ENCODE measurements around the gene PIK3C2A. TPM values are rescaled to one million over a fixed set of nuclear protein-coding genes. Genes with fewer than 3 reads are reported as not detected.
"Not testable (repeated sequence)": the region's sequence is repeated elsewhere in the genome, so short reads cannot be mapped to it uniquely, and the experiment has no call there.

PIK3C2A gene
- 29.0 and 65.8 TPM in 2 replicates for total RNA-seq (2014; rRNA removed; shearing (Covaris generic))

DNA sequence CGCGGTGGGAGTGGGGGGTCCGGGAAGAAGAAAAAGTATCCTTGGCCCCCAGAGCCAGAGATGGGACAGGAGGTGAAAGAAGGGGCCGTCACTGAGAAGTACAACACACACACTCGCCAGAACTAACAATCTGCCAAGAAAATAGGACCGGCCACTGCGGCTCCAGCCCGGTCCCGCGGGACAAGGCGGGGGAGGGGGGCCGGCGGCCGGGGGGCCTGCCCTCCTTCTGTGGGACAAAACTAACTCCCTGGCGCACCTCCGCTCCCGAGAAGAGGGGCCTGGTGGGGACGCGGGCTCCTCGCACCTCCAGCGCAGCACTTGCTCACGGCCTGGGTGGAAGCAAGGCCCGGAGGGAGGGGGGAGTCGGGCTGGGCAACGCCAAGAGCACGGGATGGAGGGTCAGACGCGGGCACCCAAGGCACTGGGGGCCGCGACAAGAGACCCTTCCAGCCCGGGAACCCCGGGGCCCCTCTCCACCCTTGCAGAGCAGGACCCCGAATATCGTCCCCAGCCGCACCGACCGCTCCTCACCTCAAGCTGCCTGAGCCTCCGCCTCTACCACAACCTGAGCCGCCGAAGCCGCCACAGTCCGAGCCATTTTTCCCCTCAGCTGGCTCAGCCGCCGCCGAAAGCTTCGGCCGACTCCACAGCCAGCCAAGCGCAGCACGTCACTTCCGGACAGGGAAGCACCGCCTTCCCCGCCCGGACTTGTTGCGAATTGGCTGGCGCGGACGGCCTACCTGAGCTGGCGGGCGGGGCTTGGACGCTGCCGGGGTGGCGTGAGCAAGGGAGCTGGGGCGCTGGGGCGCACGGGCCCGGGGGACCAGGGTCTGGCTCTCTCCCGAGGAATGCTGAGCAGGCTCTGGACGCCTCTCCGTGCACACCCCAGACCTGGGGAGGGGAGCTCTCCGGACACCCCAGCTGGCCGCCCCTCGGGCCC lies at the start of gene PIK3C2A:
TSS of gene PIK3C2A (minus strand) at position 670 of the 940 bp plus-strand sequence. CDS start 38,245 bp downstream, outside the sequence.
- Histone ChIP-seq H3K27me3 (ENCODE audit: control insufficient read depth, insufficient read depth, low read length) (no peaks in the 10 kb centered on the region), H3K36me3 (replicated peaks; ENCODE audit: control insufficient read depth, insufficient read depth, low read length) (no peaks in the 10 kb centered on the region), H3K4me3 (ENCODE audit: insufficient read depth, low read depth, low read length) (peak within 1 kb of the TSS; percentile 99)
- peak; percentile 97 for DNase-seq

DNA sequence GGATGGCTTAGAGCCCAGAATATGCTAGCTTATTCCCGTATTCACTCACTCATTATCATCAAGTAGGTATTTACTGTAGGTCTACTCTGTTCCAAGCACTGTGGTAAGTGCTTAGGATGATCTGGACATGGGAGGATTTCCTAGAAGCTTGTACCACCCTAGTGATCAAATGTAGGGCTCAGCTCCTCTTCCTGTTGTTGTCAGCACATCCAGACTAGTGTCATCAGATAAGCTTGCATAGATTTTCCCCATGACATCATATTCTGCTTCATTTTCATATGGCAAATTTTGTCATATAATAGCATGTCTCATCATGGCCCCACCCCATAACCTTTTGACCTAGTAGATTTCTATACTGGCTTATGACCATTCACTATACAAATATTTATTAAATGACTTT lies 49.4 kb upstream of the PIK3C2A start:
- Histone ChIP-seq H3K4me3 (ENCODE audit: insufficient read depth, low read depth, low read length) (no peak overlapping the region), H3K27me3 (ENCODE audit: control insufficient read depth, insufficient read depth, low read length) (no peaks in the 10 kb centered on the region), H3K36me3 (replicated peaks; ENCODE audit: control insufficient read depth, insufficient read depth, low read length) (no peaks in the 10 kb centered on the region)
- no peak for DNase-seq

GRCh38 chr11:17256512-17256911 lies 48.7 kb upstream of the PIK3C2A start:
- Histone ChIP-seq H3K36me3 (replicated peaks; ENCODE audit: control insufficient read depth, insufficient read depth, low read length) (no peaks in the 10 kb centered on the region), H3K27me3 (ENCODE audit: control insufficient read depth, insufficient read depth, low read length) (no peaks in the 10 kb centered on the region), H3K4me3 (ENCODE audit: insufficient read depth, low read depth, low read length) (no peak overlapping the region)
- DNase-seq: no peak

DNA sequence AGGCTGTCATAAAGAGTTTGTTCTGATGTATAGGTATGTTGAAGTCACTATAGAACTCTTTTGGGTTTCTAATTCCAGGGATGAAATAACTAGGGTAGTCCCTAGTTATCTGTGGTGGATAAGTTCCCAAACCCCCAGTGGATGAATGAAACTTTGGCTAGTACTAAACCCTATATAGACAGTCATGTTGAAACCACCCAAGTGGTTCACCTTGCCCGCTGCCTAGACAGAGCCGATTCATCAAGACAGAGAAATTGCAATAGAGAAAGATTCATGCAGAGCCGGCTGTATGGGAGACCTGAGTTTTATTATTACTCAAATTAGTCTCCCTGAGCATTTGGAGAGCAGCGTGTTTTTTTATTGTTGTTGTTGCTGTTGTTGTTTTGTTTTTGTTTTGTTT lies 44.9 kb upstream of the PIK3C2A start:
- Histone ChIP-seq H3K36me3 (replicated peaks; ENCODE audit: control insufficient read depth, insufficient read depth, low read length) (no peaks in the 10 kb centered on the region), H3K4me3 (ENCODE audit: insufficient read depth, low read depth, low read length) (no peak overlapping the region), H3K27me3 (ENCODE audit: control insufficient read depth, insufficient read depth, low read length) (no peaks in the 10 kb centered on the region)
- no peak for DNase-seq

GRCh38 chr11:17250561-17251350 lies 43.0 kb upstream of the PIK3C2A start:
- Histone ChIP-seq H3K4me3 (ENCODE audit: insufficient read depth, low read depth, low read length) (no peak overlapping the region), H3K36me3 (replicated peaks; ENCODE audit: control insufficient read depth, insufficient read depth, low read length) (no peaks in the 10 kb centered on the region), H3K27me3 (ENCODE audit: control insufficient read depth, insufficient read depth, low read length) (no peaks in the 10 kb centered on the region)
- no peak for DNase-seq

GRCh38 chr11:17244046-17244445 lies 36.3 kb upstream of the PIK3C2A start:
- H3K36me3 ChIP-seq (replicated peaks; ENCODE audit: control insufficient read depth, insufficient read depth, low read length): no peaks in the 10 kb centered on the region
- H3K4me3 ChIP-seq (ENCODE audit: insufficient read depth, low read depth, low read length): no peak overlapping the region
- no peak for DNase-seq
- no peaks in the 10 kb centered on the region for H3K27me3 ChIP-seq (ENCODE audit: control insufficient read depth, insufficient read depth, low read length)

- DNase-seq; H3K36me3 ChIP-seq (replicated peaks; ENCODE audit: control insufficient read depth, insufficient read depth, low read length); H3K4me3 ChIP-seq (ENCODE audit: insufficient read depth, low read depth, low read length); H3K27me3 ChIP-seq (ENCODE audit: control insufficient read depth, insufficient read depth, low read length): not testable (repeated sequence)
Observed at GRCh38 chr11:17242954-17243353, 35.2 kb upstream of the PIK3C2A start.

GRCh38 chr11:17240780-17241179 lies 33.0 kb upstream of the PIK3C2A start:
- no peak for DNase-seq
- Histone ChIP-seq H3K27me3 (ENCODE audit: control insufficient read depth, insufficient read depth, low read length) (no peaks in the 10 kb centered on the region), H3K36me3 (replicated peaks; ENCODE audit: control insufficient read depth, insufficient read depth, low read length) (no peaks in the 10 kb centered on the region), H3K4me3 (ENCODE audit: insufficient read depth, low read depth, low read length) (no peak overlapping the region)

DNA sequence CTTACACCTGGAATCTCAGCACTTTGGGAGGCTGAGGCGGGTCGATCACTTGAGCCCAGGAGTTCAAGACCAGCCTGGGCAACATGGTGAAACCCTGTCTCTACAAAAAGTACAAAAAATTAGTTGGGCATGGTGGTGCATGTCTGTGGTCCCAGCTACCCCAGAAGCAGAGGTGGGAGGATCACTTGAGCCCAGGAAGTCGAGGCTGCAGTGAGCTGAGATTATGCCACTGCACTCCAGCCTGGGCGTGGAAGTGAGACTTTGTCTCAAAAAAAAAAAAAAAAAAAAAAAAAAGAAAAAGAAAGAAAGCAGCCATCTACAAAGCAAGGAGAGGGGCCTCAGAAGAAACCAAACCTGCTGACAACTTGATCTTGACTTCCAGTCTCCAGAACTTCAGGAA lies 32.1 kb upstream of the PIK3C2A start:
- not testable (repeated sequence) for H3K27me3 ChIP-seq (ENCODE audit: control insufficient read depth, insufficient read depth, low read length); DNase-seq; H3K36me3 ChIP-seq (replicated peaks; ENCODE audit: control insufficient read depth, insufficient read depth, low read length); H3K4me3 ChIP-seq (ENCODE audit: insufficient read depth, low read depth, low read length)

GRCh38 chr11:17238377-17238776 lies 30.6 kb upstream of the PIK3C2A start:
- H3K4me3 ChIP-seq (ENCODE audit: insufficient read depth, low read depth, low read length): no peak overlapping the region
- no peak for DNase-seq
- H3K36me3 ChIP-seq (replicated peaks; ENCODE audit: control insufficient read depth, insufficient read depth, low read length): no peaks in the 10 kb centered on the region
- no peaks in the 10 kb centered on the region for H3K27me3 ChIP-seq (ENCODE audit: control insufficient read depth, insufficient read depth, low read length)

DNA sequence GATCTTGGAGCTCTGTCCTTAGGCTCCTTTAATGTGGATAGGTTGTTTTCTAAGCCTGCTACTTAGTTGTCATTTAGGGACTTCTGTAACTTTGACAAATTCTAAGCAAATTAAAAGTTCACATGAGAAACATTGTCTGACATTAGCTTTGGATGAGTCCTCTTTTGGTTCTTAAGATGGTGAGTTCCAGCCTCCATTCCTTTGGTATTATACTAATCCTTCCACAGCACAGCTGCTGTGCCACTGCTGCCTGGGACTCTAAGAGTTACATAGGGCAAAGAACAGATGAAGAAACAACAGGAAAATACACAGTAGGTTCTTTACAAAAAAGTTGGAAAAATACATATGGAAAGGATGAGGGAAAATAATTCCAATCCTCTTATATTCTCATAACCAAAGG lies 25.3 kb upstream of the PIK3C2A start:
- H3K4me3 ChIP-seq (ENCODE audit: insufficient read depth, low read depth, low read length): no peak overlapping the region
- no peak for DNase-seq
- H3K36me3 ChIP-seq (replicated peaks; ENCODE audit: control insufficient read depth, insufficient read depth, low read length): no peaks in the 10 kb centered on the region
- H3K27me3 ChIP-seq (ENCODE audit: control insufficient read depth, insufficient read depth, low read length): no peaks in the 10 kb centered on the region

GRCh38 chr11:17230867-17231851 lies 23.4 kb upstream of the PIK3C2A start:
- H3K27me3 ChIP-seq (ENCODE audit: control insufficient read depth, insufficient read depth, low read length): no peaks in the 10 kb centered on the region
- no peak overlapping the region for H3K4me3 ChIP-seq (ENCODE audit: insufficient read depth, low read depth, low read length)
- DNase-seq: no peak
- H3K36me3 ChIP-seq (replicated peaks; ENCODE audit: control insufficient read depth, insufficient read depth, low read length): no peaks in the 10 kb centered on the region

GRCh38 chr11:17229481-17230152 lies 21.8 kb upstream of the PIK3C2A start:
- Histone ChIP-seq H3K4me3 (ENCODE audit: insufficient read depth, low read depth, low read length) (no peak overlapping the region), H3K27me3 (ENCODE audit: control insufficient read depth, insufficient read depth, low read length) (no peaks in the 10 kb centered on the region), H3K36me3 (replicated peaks; ENCODE audit: control insufficient read depth, insufficient read depth, low read length) (no peaks in the 10 kb centered on the region)
- no peak for DNase-seq

Measured in H7 (cell line).